Fibroblast of upper back skin (primary cell): ENCODE measurements around the gene SERPINI2.

Source experiments
- DNase-seq: peaks from one replicate; pipeline ENCODE4 v3.0.0-alpha.2; 2013

SERPINI2 gene

DNA sequence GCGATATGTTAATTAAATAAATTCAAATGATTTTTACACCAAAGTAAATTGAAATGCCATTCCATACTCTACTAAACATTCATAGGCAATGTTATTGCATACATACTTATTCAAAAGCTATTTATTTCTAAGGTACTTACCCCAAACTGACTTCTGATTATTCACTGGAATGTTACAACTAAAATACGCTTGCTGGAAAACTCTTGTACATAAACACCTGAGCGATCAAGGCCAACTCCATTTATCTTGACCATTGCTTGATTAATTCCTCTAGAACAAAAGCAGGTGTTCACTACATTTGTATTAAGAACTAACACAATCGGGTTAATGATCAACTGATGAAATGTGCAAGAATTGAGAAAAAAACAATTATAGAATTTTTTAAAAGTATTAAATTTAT lies at the start of gene SERPINI2:
Gene SERPINI2 (minus strand): TSS at position 180 of the 400 bp plus-strand sequence. CDS start 2,208 bp downstream, outside the sequence.
- no peak for DNase-seq

DNA sequence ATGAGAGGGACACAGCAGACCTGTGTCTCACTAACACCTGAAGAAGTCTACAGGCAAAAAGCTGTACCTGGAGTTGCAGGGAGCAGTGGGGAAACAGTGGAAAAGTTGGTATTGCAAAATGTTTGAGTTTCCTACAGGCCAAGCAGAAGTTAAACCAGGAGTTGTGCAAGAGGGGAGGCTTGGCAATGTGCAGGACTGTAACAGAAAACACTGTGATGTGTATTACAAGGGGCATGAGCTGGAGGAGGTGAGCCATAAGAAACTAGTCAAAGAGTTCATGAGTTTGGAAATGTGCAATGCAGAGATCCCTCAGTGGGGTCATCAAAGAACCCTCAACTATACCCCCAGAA lies 47.1 kb upstream of the SERPINI2 start:
- no peak for DNase-seq

DNA sequence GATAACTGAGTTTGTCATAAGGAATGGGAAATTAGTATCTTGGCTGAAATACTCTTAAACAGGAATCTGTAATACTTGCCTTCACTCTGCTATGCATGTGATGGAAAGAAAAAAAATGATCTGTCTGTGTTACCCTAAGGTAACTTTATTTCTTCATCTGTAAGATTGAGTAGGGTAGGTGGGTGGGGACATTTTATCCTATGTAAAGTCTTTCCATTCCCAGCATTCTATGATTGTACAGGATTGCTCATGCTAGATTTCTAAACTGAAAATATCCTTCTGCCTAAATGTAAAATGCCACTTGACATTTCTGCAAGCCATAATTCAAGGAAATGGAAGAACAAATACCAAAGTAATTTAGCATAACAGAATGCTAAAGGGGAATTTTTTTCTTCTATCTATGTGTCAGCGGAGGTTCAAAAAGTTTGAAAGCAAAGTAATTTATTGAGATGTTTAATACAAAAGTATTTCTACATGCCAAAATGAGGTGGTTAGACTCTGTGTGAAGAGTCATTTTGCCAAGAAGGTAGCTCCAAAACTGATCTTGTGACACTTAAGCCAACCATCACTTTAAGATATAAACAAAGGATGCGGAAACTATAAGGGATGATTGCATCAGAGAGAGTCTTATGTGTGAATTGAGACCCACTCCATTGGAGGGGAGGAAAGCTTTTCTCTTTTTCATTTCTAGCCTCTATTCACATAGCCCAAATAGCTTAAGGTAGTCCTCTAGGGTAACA lies 46.6 kb upstream of the SERPINI2 start:
- no peak for DNase-seq

GRCh38 chr3:167507954-167508353 lies 34.1 kb upstream of the SERPINI2 start:
- DNase-seq, result no peak

- DNase-seq, result no peak
Observed at GRCh38 chr3:167502401-167502800, 28.6 kb upstream of the SERPINI2 start.

DNA sequence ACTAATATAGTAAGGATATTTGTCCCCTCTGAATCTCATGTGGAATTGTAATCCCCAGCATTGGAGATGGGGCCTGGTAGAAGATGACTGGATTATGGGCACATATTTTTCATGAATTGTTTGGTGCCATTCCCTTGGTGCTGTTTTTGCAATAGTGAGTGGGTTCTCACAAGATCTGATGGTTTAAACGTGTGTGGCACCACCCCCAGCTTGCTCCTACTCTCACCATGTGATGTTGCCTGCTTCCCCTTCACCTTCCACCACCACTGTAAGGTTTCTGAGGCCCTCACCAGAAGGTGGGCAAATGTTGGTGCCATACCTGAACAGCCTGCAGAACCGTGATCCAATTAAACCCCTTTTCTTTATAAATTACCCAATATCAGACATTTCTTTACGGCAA lies 28.1 kb upstream of the SERPINI2 start:
- DNase-seq, result no peak

DNA sequence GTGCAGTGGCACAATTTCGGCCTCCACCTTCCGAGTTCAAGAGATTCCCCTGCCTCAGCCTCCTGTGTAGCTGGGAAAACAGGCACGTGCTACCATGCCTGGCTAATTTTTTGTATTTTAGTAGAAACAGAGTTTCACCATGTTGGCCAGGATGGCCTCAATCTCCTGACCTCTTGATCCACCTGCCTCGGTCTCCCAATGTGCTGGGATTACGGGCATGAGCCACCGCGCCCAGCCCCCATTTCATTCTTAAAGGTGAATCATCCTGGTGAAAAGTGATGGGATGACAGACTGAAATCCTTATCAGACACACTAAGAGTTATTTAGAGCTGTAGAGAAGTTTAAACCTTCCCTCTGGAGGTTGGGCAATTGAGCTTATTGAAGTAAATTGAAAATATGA lies 24.1 kb upstream of the SERPINI2 start:
- DNase-seq, result no peak

GRCh38 chr3:167493244-167493643 lies 19.4 kb upstream of the SERPINI2 start:
- no peak for DNase-seq

- DNase-seq, result no peak
Observed at GRCh38 chr3:167491621-167492020, 17.8 kb upstream of the SERPINI2 start.

GRCh38 chr3:167489571-167489970 lies 15.7 kb upstream of the SERPINI2 start:
- DNase-seq, result no peak

- DNase-seq, result no peak
Observed at GRCh38 chr3:167487556-167487955, 13.7 kb upstream of the SERPINI2 start.

GRCh38 chr3:167484551-167484950 lies 10.7 kb upstream of the SERPINI2 start:
- DNase-seq, result no peak

DNA sequence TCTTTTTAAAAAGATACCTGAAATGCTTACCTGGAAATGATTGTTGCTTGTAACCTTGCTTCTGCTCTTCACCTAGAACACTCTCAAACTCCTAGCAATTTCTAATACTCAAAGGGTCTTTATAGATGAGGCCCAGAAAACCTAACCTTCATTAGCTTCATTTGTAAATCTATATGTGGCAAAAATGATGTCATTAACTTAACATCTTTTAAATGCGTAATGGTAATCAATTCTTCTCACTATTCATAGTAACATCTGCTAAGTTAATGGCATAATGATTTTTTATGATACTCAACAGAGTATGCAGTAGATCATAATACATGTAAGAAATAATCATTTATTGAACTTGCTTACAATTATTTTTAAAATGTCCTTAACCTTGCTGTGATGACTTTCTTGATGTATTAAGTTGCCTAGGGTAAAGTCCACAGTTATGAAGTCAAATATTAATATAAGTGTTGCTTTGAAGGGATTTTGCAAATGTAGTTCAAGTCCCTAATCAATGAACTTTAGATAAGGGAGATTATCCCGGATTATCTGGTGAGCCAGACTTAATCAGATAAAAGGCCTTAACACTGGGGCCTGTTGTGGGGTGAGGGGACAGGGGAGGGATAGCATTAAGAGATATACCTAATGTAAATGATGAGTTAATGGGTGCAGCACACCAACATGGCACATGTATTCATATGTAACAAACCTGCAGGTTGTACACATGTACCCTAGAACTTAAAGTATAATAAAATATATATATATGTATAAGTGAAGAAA lies 10.1 kb upstream of the SERPINI2 start:
- DNase-seq, result no peak

GRCh38 chr3:167481164-167481563 lies 7.3 kb upstream of the SERPINI2 start:
- no peak for DNase-seq

DNA sequence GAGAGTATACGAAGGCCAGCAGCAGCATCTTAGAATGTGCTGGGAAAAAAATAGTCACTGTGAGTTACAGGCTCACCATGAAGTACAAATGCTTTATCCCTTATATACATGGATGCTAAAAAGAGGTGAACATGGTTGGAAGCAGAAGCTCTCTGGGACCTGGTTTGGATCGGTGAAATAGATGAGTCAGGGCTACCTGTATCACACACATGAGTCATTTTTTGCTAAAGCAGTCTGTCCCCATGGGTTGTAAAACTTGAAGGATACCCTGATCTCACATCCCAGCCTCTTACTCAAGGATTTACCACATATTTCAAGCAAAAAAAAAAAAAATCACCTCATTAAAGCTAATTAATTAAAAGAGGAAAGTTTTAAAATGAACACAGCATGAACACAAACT lies 6.9 kb upstream of the SERPINI2 start:
- DNase-seq, result no peak

DNA sequence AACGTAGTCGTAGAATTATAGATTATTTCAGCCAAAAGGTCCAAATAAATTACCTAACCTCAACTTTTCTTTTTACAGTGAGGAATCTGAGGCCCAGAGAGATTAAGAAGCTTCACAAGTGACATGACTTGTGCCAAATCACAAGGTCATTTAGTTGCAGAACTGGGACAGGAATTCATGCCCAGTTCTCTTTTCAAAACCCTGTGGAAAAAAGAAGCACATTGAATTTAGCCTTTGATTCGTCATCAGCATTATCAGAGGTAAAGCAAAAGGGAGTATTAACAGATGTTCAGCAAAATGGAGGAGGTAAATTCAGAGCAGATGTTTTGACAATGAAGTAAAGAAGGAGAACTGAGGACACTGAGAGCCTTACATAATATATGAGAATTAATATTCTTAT lies 4.5 kb downstream of the SERPINI2 start:
- no peak for DNase-seq

DNA sequence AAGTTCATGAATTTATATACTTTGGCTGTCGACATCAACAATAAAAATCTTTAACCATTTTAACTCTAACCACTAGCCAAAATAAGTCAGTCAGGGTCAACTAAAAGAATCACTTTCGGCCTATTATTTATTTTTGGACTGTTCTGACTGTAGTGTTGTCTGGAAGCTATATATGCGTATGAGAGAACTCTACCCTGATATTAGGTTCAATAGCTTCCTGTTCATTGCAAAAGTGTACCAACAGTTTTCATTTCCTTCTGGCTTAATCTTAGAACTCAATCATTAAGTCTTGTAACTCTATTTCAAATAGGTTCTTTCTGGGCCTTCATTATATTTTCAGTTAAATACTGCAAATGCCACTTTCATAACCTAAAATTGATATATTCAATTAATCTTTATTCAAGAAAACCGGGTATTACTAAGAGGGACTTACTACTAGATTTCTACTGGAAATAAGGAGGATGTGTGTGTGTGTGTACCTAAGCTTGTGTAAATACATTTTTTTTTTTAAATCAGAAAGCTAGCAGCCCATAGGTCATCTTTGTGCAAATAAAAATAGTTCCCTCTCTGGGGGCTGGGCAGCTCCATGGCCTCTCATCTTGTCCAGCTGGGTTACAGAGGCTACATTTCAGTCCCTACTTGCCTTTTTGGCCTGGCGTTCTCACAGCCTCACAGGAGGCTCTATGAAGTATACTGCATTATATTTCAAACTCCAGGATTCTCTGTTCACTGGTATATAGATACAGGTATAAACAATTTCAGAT lies 5.8 kb downstream of the SERPINI2 start:
- no peak for DNase-seq

GRCh38 chr3:167466966-167467365 lies 6.9 kb downstream of the SERPINI2 start:
- no peak for DNase-seq

DNA sequence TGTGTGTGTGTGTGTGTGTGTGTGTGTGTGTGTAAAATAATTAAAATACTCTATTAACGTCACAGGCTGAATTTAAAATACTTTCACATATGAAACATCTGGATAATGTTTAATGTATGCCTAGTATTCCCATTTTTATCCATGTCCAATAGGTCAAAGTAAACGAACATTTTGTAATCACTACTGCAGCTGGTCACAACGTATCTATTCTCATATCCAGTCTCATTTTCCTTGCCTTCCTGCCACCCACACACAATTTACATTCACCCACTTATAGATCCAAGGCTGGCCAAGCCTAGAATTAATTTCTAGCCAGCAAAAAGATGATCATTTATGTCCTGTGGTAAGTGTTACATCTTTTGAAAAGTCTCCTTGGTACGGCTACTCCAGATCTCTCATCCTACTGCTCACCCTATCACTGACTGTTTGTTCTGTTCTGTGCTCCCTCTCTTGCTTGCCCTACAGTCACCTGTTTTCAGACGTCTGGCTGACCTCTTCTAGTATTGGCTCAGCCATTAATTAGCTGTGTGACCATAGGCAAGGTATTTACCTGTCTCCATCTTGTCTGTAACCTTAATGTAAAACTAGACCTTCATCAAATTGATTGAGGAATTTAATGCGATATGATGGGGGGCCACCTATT lies 17.6 kb downstream of the SERPINI2 start:
- no peak for DNase-seq

GRCh38 chr3:167453815-167454214 lies 20.0 kb downstream of the SERPINI2 start:
- no peak for DNase-seq

DNA sequence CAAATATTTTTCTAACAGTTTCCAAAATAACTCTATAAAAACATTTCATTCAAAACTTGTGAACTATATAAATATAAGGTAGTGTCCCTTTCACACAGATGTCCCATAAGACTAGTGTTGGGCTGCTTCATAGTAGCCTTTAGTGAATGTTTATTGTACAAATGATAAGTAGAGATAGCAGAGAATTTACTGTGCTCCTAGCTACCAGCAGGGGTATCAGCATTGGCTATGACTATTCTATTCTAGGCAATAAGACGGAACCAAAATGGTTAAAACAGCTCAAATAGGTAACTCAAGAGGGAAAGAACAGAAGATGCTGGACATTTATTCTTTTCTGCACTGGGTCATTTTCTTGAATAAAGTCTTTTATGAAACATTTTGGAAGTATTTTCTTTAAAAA lies 22.6 kb downstream of the SERPINI2 start:
- DNase-seq, result no peak

DNA sequence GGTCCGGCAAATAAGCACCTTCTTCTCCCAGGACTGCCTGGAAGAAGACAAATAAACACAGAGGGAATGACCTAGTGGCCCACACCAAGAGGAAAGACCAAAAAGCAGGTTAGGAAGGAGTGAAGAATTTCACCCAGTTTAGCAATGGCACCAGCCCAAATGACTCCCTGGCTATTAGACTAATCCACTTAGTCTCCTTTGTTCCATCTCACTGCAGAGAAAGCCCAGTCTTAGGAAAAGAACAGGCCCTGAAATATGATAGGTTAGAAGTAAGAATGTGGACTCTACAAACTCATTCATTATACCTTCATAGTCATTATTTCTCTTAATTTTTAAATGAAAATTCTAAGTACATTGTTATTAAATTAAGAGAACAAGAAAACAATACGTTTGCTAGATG lies 23.2 kb downstream of the SERPINI2 start:
- DNase-seq, result no peak

- no peak for DNase-seq
Observed at GRCh38 chr3:167450195-167450594, 23.6 kb downstream of the SERPINI2 start.
